ENCODE data around the gene CDK5RAP3.

GRCh38 chr17:47968836-47969235 is 2.1 kb upstream of the CDK5RAP3 start:
- TF ChIP-seq PRDM2 (tag by site-specific recombination; IDR thresholded peaks at IDR 0.05; ENCODE audit: borderline replicate concordance) (no peak), ZNF311 (tag by site-specific recombination; IDR thresholded peaks at IDR 0.05; ENCODE audit: borderline replicate concordance) (no peak)
